Parathyroid adenoma (tissue), 2 donors: Measurements from ENCODE around the gene ACTR5.
"Not testable (repeated sequence)": the region's sequence is repeated elsewhere in the genome, so short reads cannot be mapped to it uniquely, and the experiment has no call there.

Experiments used
- H2AFZ ChIP-seq: fragments of 300-600 bp; sonication (generic); one replicate; pipeline ENCODE4 v1.7.0; 2017; ENCODE audit warnings: antibody characterized with exemption, mild to moderate bottlenecking
- H3K27ac ChIP-seq: fragments of 300-600 bp; sonication (generic); one replicate; pipeline ENCODE4 v1.7.0; 2017
- H3K27me3 ChIP-seq: fragments of 300-600 bp; sonication (generic); one replicate; pipeline ENCODE4 v1.7.0; 2017; ENCODE audit warnings: low read length; ENCODE audit not compliant: control insufficient read depth, insufficient read depth
- H3K36me3 ChIP-seq: fragments of 300-600 bp; sonication (generic); one replicate; pipeline ENCODE4 v1.7.0; 2017; ENCODE audit warnings: low read length; ENCODE audit not compliant: control insufficient read depth, insufficient read depth
- H3K4me1 ChIP-seq: fragments of 300-600 bp; sonication (generic); one replicate; pipeline ENCODE4 v1.7.0; 2017; ENCODE audit warnings: control low read depth
- H3K4me2 ChIP-seq: fragments of 300-600 bp; sonication (generic); one replicate; pipeline ENCODE4 v1.7.0; 2017; ENCODE audit warnings: low read length
- H3K4me3 ChIP-seq: fragments of 300-600 bp; sonication (generic); one replicate; pipeline ENCODE4 v1.7.0; 2017; ENCODE audit warnings: low read depth, low read length
- H3K79me2 ChIP-seq: fragments of 300-600 bp; sonication (generic); one replicate; pipeline ENCODE4 v1.7.0; 2017; ENCODE audit warnings: control low read depth
- H3K9ac ChIP-seq: fragments of 300-600 bp; sonication (generic); one replicate; pipeline ENCODE4 v1.7.0; 2017; ENCODE audit warnings: mild to moderate bottlenecking
- H3K9me3 ChIP-seq: fragments of 300-600 bp; sonication (generic); one replicate; pipeline ENCODE4 v1.7.0; 2017; ENCODE audit warnings: low read length; ENCODE audit not compliant: control insufficient read depth
- TF ChIP-seq, protein P1 (sequence below): fragments of 300-600 bp; sonication (generic); IDR thresholded peaks from one replicate; pipeline ENCODE4 v1.7.0; 2017; ENCODE audit warnings: antibody characterized with exemption, mild to moderate bottlenecking
- donor health status: primary hyperparathyroidism.

The ACTR5 gene

GRCh38 chr20:38811769-38812168 is 63.5 kb downstream of the ACTR5 start:
- H3K9ac ChIP-seq: no peak overlapping the region
- H3K27me3 ChIP-seq: no peaks in the 10 kb centered on the region
- H2AFZ ChIP-seq: no peak overlapping the region
- H3K4me3 ChIP-seq: no peak overlapping the region
- H3K4me2 ChIP-seq: no peak overlapping the region
- TF ChIP-seq, protein P1, sequence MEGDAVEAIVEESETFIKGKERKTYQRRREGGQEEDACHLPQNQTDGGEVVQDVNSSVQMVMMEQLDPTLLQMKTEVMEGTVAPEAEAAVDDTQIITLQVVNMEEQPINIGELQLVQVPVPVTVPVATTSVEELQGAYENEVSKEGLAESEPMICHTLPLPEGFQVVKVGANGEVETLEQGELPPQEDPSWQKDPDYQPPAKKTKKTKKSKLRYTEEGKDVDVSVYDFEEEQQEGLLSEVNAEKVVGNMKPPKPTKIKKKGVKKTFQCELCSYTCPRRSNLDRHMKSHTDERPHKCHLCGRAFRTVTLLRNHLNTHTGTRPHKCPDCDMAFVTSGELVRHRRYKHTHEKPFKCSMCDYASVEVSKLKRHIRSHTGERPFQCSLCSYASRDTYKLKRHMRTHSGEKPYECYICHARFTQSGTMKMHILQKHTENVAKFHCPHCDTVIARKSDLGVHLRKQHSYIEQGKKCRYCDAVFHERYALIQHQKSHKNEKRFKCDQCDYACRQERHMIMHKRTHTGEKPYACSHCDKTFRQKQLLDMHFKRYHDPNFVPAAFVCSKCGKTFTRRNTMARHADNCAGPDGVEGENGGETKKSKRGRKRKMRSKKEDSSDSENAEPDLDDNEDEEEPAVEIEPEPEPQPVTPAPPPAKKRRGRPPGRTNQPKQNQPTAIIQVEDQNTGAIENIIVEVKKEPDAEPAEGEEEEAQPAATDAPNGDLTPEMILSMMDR: no peak
- no peaks in the 10 kb centered on the region for H3K36me3 ChIP-seq
- peaks cover 2% of the 10 kb centered on the region for H3K4me1 ChIP-seq
- H3K79me2 ChIP-seq: no peaks in the 10 kb centered on the region
- no peak overlapping the region for H3K27ac ChIP-seq
- no peaks in the 10 kb centered on the region for H3K9me3 ChIP-seq

DNA sequence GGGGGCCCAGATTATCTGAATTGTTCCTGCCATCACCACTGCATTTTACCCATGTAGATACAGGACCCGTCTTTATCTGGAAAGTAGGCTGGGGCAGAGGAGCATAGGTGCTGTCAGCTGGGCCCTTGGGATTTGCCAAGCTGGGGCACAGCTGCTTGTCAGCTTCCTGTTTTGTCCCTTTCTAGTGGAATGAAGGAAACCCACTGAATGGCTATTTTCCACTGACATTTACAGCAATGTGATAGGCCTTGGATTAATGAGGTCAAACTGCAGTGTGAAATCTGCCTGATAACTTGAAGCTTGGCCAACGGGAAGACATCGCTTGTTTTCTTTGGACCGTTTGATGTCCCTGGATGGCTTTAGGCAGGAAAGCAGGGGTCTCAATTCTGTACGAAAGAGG is 63.9 kb downstream of the ACTR5 start:
- Histone ChIP-seq H3K4me1 (no peaks in the 10 kb centered on the region), H3K9me3 (no peaks in the 10 kb centered on the region), H3K27ac (no peak overlapping the region), H3K79me2 (no peaks in the 10 kb centered on the region), H2AFZ (no peak overlapping the region), H3K36me3 (no peaks in the 10 kb centered on the region), H3K4me2 (no peak overlapping the region), H3K27me3 (no peaks in the 10 kb centered on the region), H3K9ac (no peak overlapping the region), H3K4me3 (no peak overlapping the region)
- TF ChIP-seq, protein P1: no peak

- Histone ChIP-seq H3K4me2 (no peak overlapping the region), H3K36me3 (no peaks in the 10 kb centered on the region), H3K27ac (no peak overlapping the region), H2AFZ (no peak overlapping the region), H3K9ac (no peak overlapping the region), H3K4me3 (no peak overlapping the region), H3K9me3 (no peaks in the 10 kb centered on the region), H3K4me1 (no peaks in the 10 kb centered on the region), H3K79me2 (no peaks in the 10 kb centered on the region), H3K27me3 (no peaks in the 10 kb centered on the region)
- TF ChIP-seq, protein P1: no peak
Observed at GRCh38 chr20:38812709-38813573, 64.7 kb downstream of the ACTR5 start.

- not testable (repeated sequence) for H3K9me3 ChIP-seq, H3K27ac ChIP-seq, H3K4me1 ChIP-seq, H3K79me2 ChIP-seq, H3K4me2 ChIP-seq, H3K36me3 ChIP-seq, H3K9ac ChIP-seq, H3K27me3 ChIP-seq, H3K4me3 ChIP-seq, H2AFZ ChIP-seq
Observed at GRCh38 chr20:38813574-38813962, 65.3 kb downstream of the ACTR5 start.

GRCh38 chr20:38815446-38815845 is 67.2 kb downstream of the ACTR5 start:
- TF ChIP-seq, protein P1: no peak
- Histone ChIP-seq H3K4me1 (no peaks in the 10 kb centered on the region), H3K4me2 (no peak overlapping the region), H3K9me3 (no peaks in the 10 kb centered on the region), H3K27me3 (no peaks in the 10 kb centered on the region), H3K9ac (no peak overlapping the region), H2AFZ (no peak overlapping the region), H3K27ac (no peak overlapping the region), H3K79me2 (no peaks in the 10 kb centered on the region), H3K4me3 (no peak overlapping the region), H3K36me3 (no peaks in the 10 kb centered on the region)
